Measurements from ENCODE around the gene GOLGA8A.

- TF ChIP-seq CTCF (conservative IDR thresholded peaks at IDR 0.05; ENCODE audit: low read length) (no peak), EZH2phosphoT487 (IDR thresholded peaks at IDR 0.05; ENCODE audit: borderline replicate concordance) (no peak)
Measured at GRCh38 chr15:34456658-34457057, 19.1 kb upstream of the GOLGA8A start.

Data from Loucy (cell line).